MG63 (cell line): ENCODE measurements around the gene CRIM1. TPM values are rescaled to one million over a fixed set of nuclear protein-coding genes. Genes with fewer than 3 reads are reported as not detected.

Source experiments
- DNase-seq: peaks from one replicate; pipeline ENCODE4 v3.0.0-alpha.2; 2020
- H3K27me3 ChIP-seq: fragments of 250-450 bp; sonication (Bioruptor Pico); 2 replicates; pipeline ENCODE4 v1.5.1; 2020; ENCODE audit warnings: mild to moderate bottlenecking, moderate library complexity
- H3K36me3 ChIP-seq: fragments of 250-450 bp; sonication (Bioruptor Pico); 2 replicates; pipeline ENCODE4 v1.5.1; 2020; ENCODE audit warnings: mild to moderate bottlenecking, moderate library complexity
- H3K4me3 ChIP-seq: fragments of 250-450 bp; sonication (Bioruptor Pico); 2 replicates; pipeline ENCODE4 v1.5.1; 2020; ENCODE audit warnings: mild to moderate bottlenecking, moderate library complexity
- H3K9me3 ChIP-seq: fragments of 250-450 bp; sonication (Bioruptor Pico); 2 replicates; pipeline ENCODE4 v1.5.1; 2020; ENCODE audit warnings: mild to moderate bottlenecking, moderate library complexity
- total RNA-seq: library from RNA; depleted of rRNA; stranded (reverse); fragments of >200 nt; shearing (Covaris generic); gene quantifications from 2 replicates; pipeline ENCODE4 v1.2.3, GENCODE V29; 2014; ENCODE audit warnings: low replicate concordance

CRIM1 gene
- total RNA-seq, 1 experiment from 2014 or later, result 102 TPM

GRCh38 chr2:36450466-36451196 lies 95.1 kb downstream of the CRIM1 start:
- Histone ChIP-seq H3K36me3 (peaks cover 88% of the 10 kb centered on the region), H3K9me3 (no peaks in the 10 kb centered on the region), H3K27me3 (no peaks in the 10 kb centered on the region), H3K4me3 (no peak overlapping the region)
- peak; percentile 72 for DNase-seq

GRCh38 chr2:36451512-36451911 lies 95.9 kb downstream of the CRIM1 start:
- H3K9me3 ChIP-seq, result no peaks in the 10 kb centered on the region
- DNase-seq, result no peak
- peaks cover 89% of the 10 kb centered on the region for H3K36me3 ChIP-seq
- no peaks in the 10 kb centered on the region for H3K27me3 ChIP-seq
- H3K4me3 ChIP-seq, result no peak overlapping the region

DNA sequence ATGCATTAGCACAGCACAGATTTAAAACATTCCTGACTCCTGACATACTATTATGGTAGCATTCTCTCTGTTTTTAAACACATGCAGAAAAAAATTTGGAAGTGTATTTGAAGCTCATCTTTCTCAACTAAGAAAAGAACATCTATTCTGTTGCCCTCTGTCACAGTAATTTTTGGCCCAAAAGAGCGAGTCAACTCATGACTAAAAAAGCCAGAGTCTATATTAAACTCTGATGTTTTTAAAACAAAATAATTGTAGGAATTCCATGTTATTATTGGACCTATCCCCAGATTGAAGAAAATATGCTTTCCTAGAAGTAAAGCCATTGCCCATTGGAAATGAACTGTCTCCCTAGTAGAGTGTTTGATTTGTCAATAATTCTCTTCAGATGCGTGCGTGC lies 96.7 kb downstream of the CRIM1 start:
- peaks cover 88% of the 10 kb centered on the region for H3K36me3 ChIP-seq
- no peaks in the 10 kb centered on the region for H3K27me3 ChIP-seq
- no peaks in the 10 kb centered on the region for H3K9me3 ChIP-seq
- no peak overlapping the region for H3K4me3 ChIP-seq
- DNase-seq, result no peak

DNA sequence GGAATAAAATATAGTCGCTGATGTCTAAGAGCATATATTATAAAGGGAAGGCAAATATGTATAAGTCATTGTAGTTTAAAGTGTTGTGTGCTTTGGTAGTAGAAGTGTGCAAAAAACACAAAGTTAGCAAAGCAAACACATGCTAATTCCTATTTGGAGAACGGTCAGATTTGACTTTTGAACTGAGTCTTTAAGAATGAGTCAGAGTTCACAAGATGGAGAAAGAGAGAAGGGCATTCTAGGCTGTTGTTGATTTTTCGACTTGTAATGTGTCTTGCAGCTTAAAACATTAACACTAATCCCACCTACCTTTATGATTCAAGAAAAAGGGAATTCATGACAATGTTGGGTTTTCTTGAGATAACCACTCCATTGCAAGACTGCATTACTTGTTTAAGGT lies 98.1 kb downstream of the CRIM1 start:
- Histone ChIP-seq H3K9me3 (no peaks in the 10 kb centered on the region), H3K36me3 (peaks cover 88% of the 10 kb centered on the region), H3K27me3 (no peaks in the 10 kb centered on the region), H3K4me3 (no peak overlapping the region)
- no peak for DNase-seq

- Histone ChIP-seq H3K36me3 (peaks cover 89% of the 10 kb centered on the region), H3K27me3 (no peaks in the 10 kb centered on the region), H3K4me3 (no peak overlapping the region), H3K9me3 (no peaks in the 10 kb centered on the region)
- DNase-seq, result no peak
These were observed 99.4 kb downstream of the CRIM1 start for GRCh38 chr2:36455011-36455410.

GRCh38 chr2:36455788-36456187 lies 100.2 kb downstream of the CRIM1 start:
- DNase-seq, result no peak
- no peak overlapping the region for H3K4me3 ChIP-seq
- peaks cover 91% of the 10 kb centered on the region for H3K36me3 ChIP-seq
- no peaks in the 10 kb centered on the region for H3K9me3 ChIP-seq
- H3K27me3 ChIP-seq, result no peaks in the 10 kb centered on the region

DNA sequence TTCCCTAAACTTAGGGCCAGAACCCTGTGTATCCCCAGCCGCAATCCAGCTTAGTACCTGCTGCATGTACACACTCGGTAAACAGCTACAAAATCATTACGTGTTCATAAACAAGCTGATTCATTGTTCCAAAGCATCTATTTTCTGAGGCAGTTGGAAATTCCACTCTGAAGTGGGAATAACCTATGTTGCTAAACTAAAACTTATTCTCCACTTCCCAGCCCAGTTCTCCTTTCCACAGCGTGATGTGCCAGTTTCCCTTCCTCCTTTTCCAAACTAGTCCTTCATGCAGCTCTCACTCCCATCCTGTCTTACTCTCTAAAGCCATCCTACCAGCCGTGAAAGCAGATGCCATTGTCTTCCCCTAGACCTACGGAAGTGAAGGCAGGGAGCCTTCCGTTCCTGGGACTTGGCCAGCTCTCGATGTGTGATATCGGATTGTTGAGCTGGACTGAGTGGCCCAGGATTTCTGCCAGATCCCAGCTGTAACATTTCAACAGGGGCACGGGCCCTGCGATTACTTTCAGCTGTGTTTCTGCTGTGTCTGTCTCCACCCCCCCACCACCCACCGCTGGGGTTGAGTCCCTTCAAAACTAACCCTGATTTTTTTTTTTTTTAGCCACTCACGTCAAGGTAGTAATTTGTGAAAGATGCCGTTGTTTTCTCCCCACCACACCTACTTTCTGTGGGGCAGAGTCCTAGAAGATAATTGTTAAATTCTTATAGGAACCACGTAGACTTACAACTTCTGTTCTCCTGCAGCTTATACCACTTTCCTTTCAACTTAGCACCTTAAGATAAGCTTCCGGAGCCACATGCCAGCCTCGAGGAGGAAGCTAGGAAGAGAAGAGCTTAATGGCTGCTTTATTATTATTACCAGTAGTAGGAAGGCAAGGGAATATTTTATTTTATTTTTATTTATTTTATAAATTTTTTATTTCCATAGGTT lies 100.9 kb downstream of the CRIM1 start:
- H3K4me3 ChIP-seq, result no peak overlapping the region

GRCh38 chr2:36458106-36458505 lies 102.5 kb downstream of the CRIM1 start:
- Histone ChIP-seq H3K36me3 (peaks cover 91% of the 10 kb centered on the region), H3K4me3 (no peak overlapping the region), H3K27me3 (no peaks in the 10 kb centered on the region), H3K9me3 (no peaks in the 10 kb centered on the region; the same call in 1 of the 2 replicates)
- DNase-seq, result no peak

More for the DNA sequence above, 100.9 kb downstream of the CRIM1 start:
- Histone ChIP-seq H3K9me3 (no peaks in the 10 kb centered on the region), H3K36me3 (peaks cover 89% of the 10 kb centered on the region), H3K27me3 (no peaks in the 10 kb centered on the region)
- peak; percentile 60 for DNase-seq

DNA sequence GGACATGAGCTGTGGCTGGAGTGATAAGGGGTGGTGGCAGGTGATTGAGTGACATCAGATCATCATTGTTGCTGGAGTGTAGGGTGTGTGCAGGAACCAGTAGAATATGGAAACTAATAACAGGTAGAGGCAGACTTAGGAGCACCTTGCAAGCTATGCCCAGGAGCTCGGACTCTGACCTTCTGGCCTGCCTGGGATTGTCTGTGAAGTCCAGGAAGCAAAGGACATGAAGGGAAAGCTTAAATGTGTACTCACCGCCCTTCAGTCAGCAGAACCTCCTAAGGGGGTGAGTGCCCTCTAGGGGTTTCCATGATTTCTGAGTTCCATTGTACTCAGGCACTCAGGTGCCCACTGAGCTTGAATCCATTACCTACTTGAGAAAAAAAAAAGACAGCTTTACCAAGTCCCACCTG lies 104.2 kb downstream of the CRIM1 start:
- Histone ChIP-seq H3K27me3 (no peaks in the 10 kb centered on the region), H3K9me3 (no peaks in the 10 kb centered on the region; the same call in 1 of the 2 replicates), H3K4me3 (no peak overlapping the region), H3K36me3 (peaks cover 91% of the 10 kb centered on the region)
- peak; percentile 26 for DNase-seq

GRCh38 chr2:36461039-36461681 lies 105.6 kb downstream of the CRIM1 start:
- DNase-seq, result no peak
- H3K36me3 ChIP-seq, result peaks cover 89% of the 10 kb centered on the region
- H3K4me3 ChIP-seq, result no peak overlapping the region

DNA sequence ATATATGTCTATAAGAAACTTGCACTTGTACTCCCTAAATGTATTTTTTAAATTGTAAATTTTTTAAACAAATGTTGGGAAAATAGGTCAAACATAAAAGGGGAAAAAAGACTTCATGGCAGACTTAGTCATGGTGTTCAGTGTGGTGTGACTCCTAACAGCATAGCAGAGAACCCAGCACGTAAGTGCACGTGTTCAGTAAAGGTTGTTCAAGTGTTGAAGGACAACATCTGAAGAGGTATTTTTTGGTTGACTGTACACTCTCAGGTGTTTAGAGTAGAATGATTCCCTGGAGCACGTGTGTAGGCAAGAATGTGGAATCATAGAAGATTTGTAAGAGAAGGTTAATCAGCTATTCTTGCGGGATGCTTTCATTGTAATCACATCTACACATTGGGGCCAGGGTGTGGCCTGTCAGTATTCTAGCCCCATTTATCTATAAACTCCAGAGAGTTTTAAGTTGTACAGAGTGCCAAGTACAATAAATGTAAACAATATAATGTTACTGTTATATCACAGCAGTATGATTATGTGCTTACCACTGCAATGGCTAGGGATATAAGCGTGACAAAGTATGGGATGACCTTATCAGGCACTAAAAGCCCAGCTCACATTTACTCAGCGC lies 106.8 kb downstream of the CRIM1 start:
- Histone ChIP-seq H3K4me3 (no peak overlapping the region), H3K36me3 (peaks cover 92% of the 10 kb centered on the region), H3K9me3 (no peaks in the 10 kb centered on the region; the same call in 1 of the 2 replicates), H3K27me3 (no peaks in the 10 kb centered on the region)
- no peak for DNase-seq

More at GRCh38 chr2:36461039-36461681, 105.6 kb downstream of the CRIM1 start:
- H3K27me3 ChIP-seq, result no peaks in the 10 kb centered on the region
- H3K9me3 ChIP-seq, result no peaks in the 10 kb centered on the region; the same call in 1 of the 2 replicates

GRCh38 chr2:36463365-36463764 lies 107.8 kb downstream of the CRIM1 start:
- H3K27me3 ChIP-seq, result no peaks in the 10 kb centered on the region

DNA sequence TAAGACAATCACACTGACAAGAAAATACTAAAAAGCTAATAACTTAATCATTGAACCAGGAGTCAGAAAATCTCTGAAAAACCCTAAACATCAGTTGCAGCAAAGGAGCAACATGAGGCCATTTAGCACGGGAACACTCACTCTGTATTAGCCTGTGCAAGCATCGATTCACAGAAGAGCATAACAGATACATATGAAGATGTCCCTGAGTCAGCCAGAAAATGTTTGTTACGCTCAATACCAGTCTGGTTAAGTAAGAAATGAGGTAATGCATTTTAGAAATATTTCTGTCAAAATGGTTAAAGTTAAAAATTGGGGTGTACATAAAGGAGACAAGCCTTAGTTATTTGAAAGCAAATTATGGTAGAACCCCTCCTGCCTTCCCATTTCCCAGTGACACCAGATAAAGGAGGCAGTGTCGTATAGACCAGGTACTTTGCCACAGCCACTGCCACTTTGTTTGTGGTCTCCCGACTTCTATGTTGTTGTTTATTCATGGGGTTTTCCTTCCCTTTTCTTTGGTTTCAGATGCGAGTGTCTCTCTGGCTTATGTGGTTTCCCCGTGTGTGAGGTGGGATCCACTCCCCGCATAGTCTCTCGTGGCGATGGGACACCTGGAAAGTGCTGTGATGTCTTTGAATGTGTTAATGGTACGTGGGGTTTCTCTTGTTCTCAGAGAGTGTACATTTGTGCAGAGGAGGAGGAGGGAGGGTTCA lies 108.6 kb downstream of the CRIM1 start:
- DNase-seq, result no peak
- Histone ChIP-seq H3K27me3 (no peaks in the 10 kb centered on the region), H3K36me3 (peaks cover 92% of the 10 kb centered on the region), H3K9me3 (no peaks in the 10 kb centered on the region; the same call in none of the 2 replicates), H3K4me3 (no peak overlapping the region)

More at GRCh38 chr2:36463365-36463764, 107.8 kb downstream of the CRIM1 start:
- DNase-seq, result no peak
- no peaks in the 10 kb centered on the region; the same call in 1 of the 2 replicates for H3K9me3 ChIP-seq
- peaks cover 92% of the 10 kb centered on the region for H3K36me3 ChIP-seq
- H3K4me3 ChIP-seq, result no peak overlapping the region

- H3K36me3 ChIP-seq, result peaks cover 95% of the 10 kb centered on the region
These were observed 110.6 kb downstream of the CRIM1 start for GRCh38 chr2:36466135-36466534.

DNA sequence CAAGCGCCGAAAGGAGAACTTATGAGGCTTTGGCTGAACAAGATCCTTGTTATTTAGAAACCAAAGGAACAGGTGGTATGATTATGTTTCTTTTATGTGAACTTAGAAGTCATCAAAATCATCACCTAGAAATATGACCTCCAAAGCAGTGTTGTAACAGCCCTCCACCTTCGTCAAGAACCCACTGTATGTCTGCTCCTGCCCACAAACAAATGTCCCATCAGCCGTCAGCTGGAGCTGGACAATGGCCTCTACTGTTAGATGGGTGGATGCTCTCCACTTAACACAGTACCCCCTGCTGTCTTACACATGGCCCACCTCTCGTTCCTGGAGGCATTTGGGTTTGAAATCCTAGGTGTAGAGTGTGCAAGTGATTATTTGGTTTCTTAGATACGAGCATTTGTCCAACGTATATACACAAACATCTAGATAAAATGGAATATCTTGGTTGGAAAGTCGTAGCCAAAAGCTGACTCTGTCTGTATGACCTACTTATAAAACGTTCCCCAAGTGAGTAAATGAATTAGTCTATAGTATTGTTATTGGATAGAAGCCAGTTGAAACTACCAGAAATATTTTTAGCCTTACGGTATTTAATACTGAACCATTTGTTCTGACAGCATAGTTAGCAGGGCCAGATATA lies 113.0 kb downstream of the CRIM1 start:
- Histone ChIP-seq H3K36me3 (peaks cover 98% of the 10 kb centered on the region), H3K27me3 (no peaks in the 10 kb centered on the region), H3K4me3 (no peak overlapping the region), H3K9me3 (no peaks in the 10 kb centered on the region; the same call in 1 of the 2 replicates)
- DNase-seq, result no peak

More at GRCh38 chr2:36466135-36466534, 110.6 kb downstream of the CRIM1 start:
- Histone ChIP-seq H3K4me3 (no peak overlapping the region), H3K27me3 (no peaks in the 10 kb centered on the region), H3K9me3 (no peaks in the 10 kb centered on the region; the same call in none of the 2 replicates)
- DNase-seq, result no peak
